KMS-11 (cell line): ENCODE results near the gene IL9.
"Not testable (repeated sequence)": the region's sequence is repeated elsewhere in the genome, so short reads cannot be mapped to it uniquely, and the experiment has no call there.

Source experiments
- H2AFZ ChIP-seq: fragments of 200-600 bp; sonication (generic); 2 replicates; pipeline ENCODE4 v1.6.1; 2016; ENCODE audit warnings: antibody characterized with exemption, mixed run types, low read depth
- H3K27ac ChIP-seq: fragments of 200-600 bp; sonication (generic); 2 replicates; pipeline ENCODE4 v1.6.1; 2016; ENCODE audit warnings: mild to moderate bottlenecking, mixed run types
- H3K27me3 ChIP-seq: fragments of 200-600 bp; sonication (generic); 2 replicates; pipeline ENCODE4 v1.6.1; 2017; ENCODE audit warnings: mild to moderate bottlenecking, low read depth, mixed run types, moderate library complexity; ENCODE audit not compliant: insufficient read depth
- H3K36me3 ChIP-seq: fragments of 200-600 bp; sonication (generic); 2 replicates; pipeline ENCODE4 v1.6.1; 2017; ENCODE audit warnings: mild to moderate bottlenecking, mixed run types; ENCODE audit not compliant: insufficient read depth
- H3K4me1 ChIP-seq: fragments of 200-600 bp; sonication (generic); 2 replicates; pipeline ENCODE4 v1.6.1; 2016; ENCODE audit warnings: mild to moderate bottlenecking, low read depth, mixed run types; ENCODE audit not compliant: poor library complexity, severe bottlenecking
- H3K4me2 ChIP-seq: fragments of 200-600 bp; sonication (generic); 2 replicates; pipeline ENCODE4 v1.7.0; 2016; ENCODE audit warnings: mild to moderate bottlenecking, mixed run types
- H3K4me3 ChIP-seq: fragments of 200-600 bp; sonication (generic); IDR thresholded peaks from 2 replicates; pipeline ENCODE4 v1.6.1; 2017; ENCODE audit warnings: low read depth, low read length, mixed read lengths; ENCODE audit not compliant: insufficient read depth
- H3K79me2 ChIP-seq: fragments of 200-600 bp; sonication (generic); 2 replicates; pipeline ENCODE4 v1.6.1; 2016; ENCODE audit warnings: low read depth, mixed run types; ENCODE audit not compliant: insufficient read depth
- H3K9ac ChIP-seq: fragments of 200-600 bp; sonication (generic); 2 replicates; pipeline ENCODE4 v1.6.1; 2016; ENCODE audit warnings: mild to moderate bottlenecking, mixed run types
- H4K20me1 ChIP-seq: fragments of 200-600 bp; sonication (generic); 2 replicates; pipeline ENCODE4 v1.6.1; 2016; ENCODE audit warnings: mild to moderate bottlenecking, mixed run types; ENCODE audit not compliant: insufficient read depth
- TF ChIP-seq, protein P1 (sequence below): fragments of 200-600 bp; sonication (generic); conservative IDR thresholded peaks from 2 replicates; pipeline ENCODE4 v1.6.1; 2017; ENCODE audit warnings: low read depth, mild to moderate bottlenecking, antibody characterized with exemption, low read length, moderate library complexity, mixed read lengths

IL9 gene

DNA sequence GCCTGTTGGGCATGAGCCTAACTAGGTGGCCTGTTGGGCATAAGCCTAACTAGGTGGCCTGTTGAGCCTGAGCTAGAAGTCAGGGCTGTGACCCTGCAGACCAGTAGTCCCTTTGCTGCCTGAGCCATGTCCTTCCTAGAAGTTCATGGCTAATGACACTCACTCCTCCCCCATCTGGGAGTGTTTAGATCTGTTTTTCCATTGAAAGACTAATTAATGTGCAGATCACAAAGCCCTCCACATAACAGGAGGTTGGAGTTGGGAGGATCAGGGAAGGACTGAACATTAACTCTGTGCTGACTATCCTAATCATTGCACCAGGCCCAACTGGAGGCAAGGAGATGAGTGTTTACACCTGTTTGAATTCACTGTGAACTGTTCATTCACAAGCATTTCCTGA lies 33.6 kb downstream of the IL9 start:
- no peak overlapping the region for H2AFZ ChIP-seq
- H4K20me1 ChIP-seq = no peaks in the 10 kb centered on the region
- no peaks in the 10 kb centered on the region for H3K27me3 ChIP-seq
- H3K9ac ChIP-seq = no peak overlapping the region
- H3K4me3 ChIP-seq = no peak overlapping the region
- no peak overlapping the region for H3K4me2 ChIP-seq
- H3K36me3 ChIP-seq = no peaks in the 10 kb centered on the region
- no peak overlapping the region for H3K27ac ChIP-seq
- no peaks in the 10 kb centered on the region for H3K79me2 ChIP-seq
- no peaks in the 10 kb centered on the region for H3K4me1 ChIP-seq
- TF ChIP-seq, protein P1, sequence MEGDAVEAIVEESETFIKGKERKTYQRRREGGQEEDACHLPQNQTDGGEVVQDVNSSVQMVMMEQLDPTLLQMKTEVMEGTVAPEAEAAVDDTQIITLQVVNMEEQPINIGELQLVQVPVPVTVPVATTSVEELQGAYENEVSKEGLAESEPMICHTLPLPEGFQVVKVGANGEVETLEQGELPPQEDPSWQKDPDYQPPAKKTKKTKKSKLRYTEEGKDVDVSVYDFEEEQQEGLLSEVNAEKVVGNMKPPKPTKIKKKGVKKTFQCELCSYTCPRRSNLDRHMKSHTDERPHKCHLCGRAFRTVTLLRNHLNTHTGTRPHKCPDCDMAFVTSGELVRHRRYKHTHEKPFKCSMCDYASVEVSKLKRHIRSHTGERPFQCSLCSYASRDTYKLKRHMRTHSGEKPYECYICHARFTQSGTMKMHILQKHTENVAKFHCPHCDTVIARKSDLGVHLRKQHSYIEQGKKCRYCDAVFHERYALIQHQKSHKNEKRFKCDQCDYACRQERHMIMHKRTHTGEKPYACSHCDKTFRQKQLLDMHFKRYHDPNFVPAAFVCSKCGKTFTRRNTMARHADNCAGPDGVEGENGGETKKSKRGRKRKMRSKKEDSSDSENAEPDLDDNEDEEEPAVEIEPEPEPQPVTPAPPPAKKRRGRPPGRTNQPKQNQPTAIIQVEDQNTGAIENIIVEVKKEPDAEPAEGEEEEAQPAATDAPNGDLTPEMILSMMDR = no peak

GRCh38 chr5:135861641-135862040 lies 34.0 kb downstream of the IL9 start:
- no peaks in the 10 kb centered on the region for H3K36me3 ChIP-seq
- no peaks in the 10 kb centered on the region for H3K79me2 ChIP-seq
- no peak overlapping the region for H3K4me3 ChIP-seq
- no peaks in the 10 kb centered on the region for H3K4me1 ChIP-seq
- TF ChIP-seq, protein P1 = no peak
- no peak overlapping the region for H3K9ac ChIP-seq
- no peaks in the 10 kb centered on the region for H3K27me3 ChIP-seq
- H2AFZ ChIP-seq = no peak overlapping the region
- no peak overlapping the region for H3K4me2 ChIP-seq
- H3K27ac ChIP-seq = no peak overlapping the region
- no peaks in the 10 kb centered on the region for H4K20me1 ChIP-seq

GRCh38 chr5:135859641-135860040 lies 36.0 kb downstream of the IL9 start:
- TF ChIP-seq, protein P1 = no peak
- no peak overlapping the region for H3K9ac ChIP-seq
- H3K27me3 ChIP-seq = no peaks in the 10 kb centered on the region
- no peak overlapping the region for H3K27ac ChIP-seq
- H4K20me1 ChIP-seq = no peaks in the 10 kb centered on the region
- no peaks in the 10 kb centered on the region for H3K4me1 ChIP-seq
- H3K4me3 ChIP-seq = no peak overlapping the region
- H3K79me2 ChIP-seq = no peaks in the 10 kb centered on the region
- no peak overlapping the region for H2AFZ ChIP-seq
- no peaks in the 10 kb centered on the region for H3K36me3 ChIP-seq
- H3K4me2 ChIP-seq = no peak overlapping the region

- H4K20me1 ChIP-seq, H3K4me2 ChIP-seq, H3K27me3 ChIP-seq, H3K27ac ChIP-seq, H3K36me3 ChIP-seq, H3K9ac ChIP-seq, H3K4me3 ChIP-seq, H3K4me1 ChIP-seq, H3K79me2 ChIP-seq, H2AFZ ChIP-seq: not testable (repeated sequence)
Measured at GRCh38 chr5:135859186-135859585, 36.5 kb downstream of the IL9 start.

DNA sequence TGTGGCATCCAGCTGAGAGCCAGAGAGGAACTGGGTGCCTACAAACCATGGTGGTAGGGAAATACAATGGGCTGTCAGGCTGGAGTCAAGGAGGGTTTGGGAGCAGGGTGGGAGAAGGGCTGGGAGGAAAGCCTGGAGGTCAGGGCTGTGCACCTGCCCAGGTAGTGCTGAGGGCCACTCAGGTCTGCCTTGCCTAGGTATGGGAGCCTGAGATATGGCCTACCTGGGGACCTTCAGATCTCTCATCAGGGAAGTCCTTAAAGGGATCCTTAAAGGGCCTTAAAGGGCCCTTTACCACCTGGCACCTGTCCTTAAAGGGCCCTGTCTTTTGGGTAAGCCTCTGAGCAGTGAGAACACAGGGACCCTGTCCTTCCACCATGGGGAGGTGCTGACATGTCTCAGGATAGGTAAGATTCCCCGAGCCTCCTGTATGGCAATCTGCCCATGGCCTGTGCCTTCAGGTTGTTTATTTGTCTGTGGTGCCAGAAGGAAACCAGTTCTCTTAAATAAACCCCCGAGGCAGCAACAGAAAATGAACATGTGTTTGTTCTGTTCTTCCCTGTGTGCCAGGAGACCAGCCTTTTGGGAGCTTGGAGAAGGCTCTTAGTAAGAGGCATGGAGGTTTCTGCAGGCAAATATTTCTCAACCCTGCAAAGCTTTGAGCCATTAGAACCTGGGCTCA lies 37.9 kb downstream of the IL9 start:
- H3K9ac ChIP-seq = no peak overlapping the region
- H3K4me1 ChIP-seq = no peaks in the 10 kb centered on the region
- H3K79me2 ChIP-seq = no peaks in the 10 kb centered on the region
- no peak overlapping the region for H3K27ac ChIP-seq
- TF ChIP-seq, protein P1 = no peak
- H3K4me3 ChIP-seq = no peak overlapping the region
- no peak overlapping the region for H3K4me2 ChIP-seq
- H3K36me3 ChIP-seq = no peaks in the 10 kb centered on the region
- H4K20me1 ChIP-seq = no peaks in the 10 kb centered on the region
- H3K27me3 ChIP-seq = no peaks in the 10 kb centered on the region
- H2AFZ ChIP-seq = no peak overlapping the region
